LNCaP clone FGC (cell line): Measurements from ENCODE around the gene MAG.

ENCODE experiments used
- DNase-seq: peaks from one replicate; pipeline ENCODE4 v3.0.0-alpha.2; 2011; ENCODE audit warnings: low read depth
- H3K4me3 ChIP-seq: 2 replicates; pipeline ENCODE4 v1.5.1; 2011; ENCODE audit warnings: mild to moderate bottlenecking, low read depth, low read length, control low read depth
- TF ChIP-seq, protein P1 (sequence below): IDR thresholded peaks from 2 replicates; pipeline ENCODE4 v1.5.1; 2012; ENCODE audit warnings: mild to moderate bottlenecking; ENCODE audit not compliant: control insufficient read depth, insufficient read depth; ENCODE audit errors: extremely low read depth

Gene MAG

DNA sequence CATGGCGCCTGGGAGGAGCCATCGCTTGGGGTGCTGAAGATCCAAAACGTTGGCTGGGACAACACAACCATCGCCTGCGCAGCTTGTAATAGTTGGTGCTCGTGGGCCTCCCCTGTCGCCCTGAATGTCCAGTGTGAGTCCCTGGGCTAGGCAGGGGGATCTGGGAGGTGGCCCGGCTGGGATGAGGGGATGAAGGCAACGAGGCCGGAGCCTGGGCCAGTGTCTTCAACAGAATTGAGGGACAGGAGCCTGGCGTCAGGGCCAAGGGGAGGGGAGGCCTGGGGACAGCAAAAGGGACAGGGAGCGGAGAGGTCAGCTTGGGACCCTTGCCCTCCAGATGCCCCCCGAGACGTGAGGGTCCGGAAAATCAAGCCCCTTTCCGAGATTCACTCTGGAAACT, 49.0 kb downstream of the MAG start:
- DNase-seq = no peak
- H3K4me3 ChIP-seq = no peak overlapping the region
- TF ChIP-seq, protein P1, sequence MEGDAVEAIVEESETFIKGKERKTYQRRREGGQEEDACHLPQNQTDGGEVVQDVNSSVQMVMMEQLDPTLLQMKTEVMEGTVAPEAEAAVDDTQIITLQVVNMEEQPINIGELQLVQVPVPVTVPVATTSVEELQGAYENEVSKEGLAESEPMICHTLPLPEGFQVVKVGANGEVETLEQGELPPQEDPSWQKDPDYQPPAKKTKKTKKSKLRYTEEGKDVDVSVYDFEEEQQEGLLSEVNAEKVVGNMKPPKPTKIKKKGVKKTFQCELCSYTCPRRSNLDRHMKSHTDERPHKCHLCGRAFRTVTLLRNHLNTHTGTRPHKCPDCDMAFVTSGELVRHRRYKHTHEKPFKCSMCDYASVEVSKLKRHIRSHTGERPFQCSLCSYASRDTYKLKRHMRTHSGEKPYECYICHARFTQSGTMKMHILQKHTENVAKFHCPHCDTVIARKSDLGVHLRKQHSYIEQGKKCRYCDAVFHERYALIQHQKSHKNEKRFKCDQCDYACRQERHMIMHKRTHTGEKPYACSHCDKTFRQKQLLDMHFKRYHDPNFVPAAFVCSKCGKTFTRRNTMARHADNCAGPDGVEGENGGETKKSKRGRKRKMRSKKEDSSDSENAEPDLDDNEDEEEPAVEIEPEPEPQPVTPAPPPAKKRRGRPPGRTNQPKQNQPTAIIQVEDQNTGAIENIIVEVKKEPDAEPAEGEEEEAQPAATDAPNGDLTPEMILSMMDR = no peak

DNA sequence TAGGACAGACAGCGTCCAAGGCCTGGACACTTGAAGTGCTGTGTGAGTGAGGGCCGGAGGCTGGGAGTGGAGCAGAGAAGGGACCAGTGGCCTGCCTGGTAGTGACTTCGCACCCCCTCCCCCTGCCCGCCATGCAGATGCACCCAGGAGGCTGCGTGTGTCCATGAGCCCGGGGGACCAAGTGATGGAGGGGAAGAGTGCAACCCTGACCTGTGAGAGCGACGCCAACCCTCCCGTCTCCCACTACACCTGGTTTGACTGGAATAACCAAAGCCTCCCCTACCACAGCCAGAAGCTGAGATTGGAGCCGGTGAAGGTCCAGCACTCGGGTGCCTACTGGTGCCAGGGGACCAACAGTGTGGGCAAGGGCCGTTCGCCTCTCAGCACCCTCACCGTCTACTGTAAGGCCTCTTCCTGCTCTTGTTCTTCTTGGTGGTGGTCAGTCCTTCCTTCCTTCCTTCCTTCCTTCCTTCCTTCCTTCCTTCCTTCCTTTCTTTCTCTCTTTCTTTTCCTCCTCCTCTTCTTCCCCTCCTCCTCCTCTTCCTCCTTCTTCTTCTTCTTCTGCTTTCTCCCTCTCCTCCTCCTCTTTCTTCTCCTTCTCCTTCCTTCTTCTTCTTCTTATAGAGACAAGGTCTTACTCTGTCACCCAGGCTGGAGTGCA, 49.7 kb downstream of the MAG start:
- no peak for DNase-seq
- TF ChIP-seq, protein P1 = no peak
- no peak overlapping the region for H3K4me3 ChIP-seq

DNA sequence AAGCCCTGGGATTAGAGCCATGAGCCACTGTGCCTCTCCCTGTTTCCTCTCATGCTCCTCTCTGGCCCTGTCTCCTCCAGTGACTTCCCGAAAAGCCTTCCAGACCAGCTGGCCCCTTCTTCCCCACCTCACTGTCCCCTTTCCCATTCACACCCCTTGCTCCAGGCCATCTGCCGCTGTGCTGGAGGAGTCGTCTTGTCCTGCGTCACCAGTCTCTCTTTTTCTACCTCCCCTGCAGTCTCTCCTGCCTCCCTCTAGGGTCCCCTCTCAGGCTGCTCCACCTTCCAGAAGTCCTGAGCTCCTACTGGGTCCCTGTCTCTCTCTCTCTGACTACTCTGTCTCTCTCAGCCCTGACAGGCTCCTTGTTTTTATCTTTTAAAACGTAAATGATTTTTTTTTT, 50.5 kb downstream of the MAG start:
- TF ChIP-seq, protein P1 = no peak
- no peak overlapping the region for H3K4me3 ChIP-seq

DNA sequence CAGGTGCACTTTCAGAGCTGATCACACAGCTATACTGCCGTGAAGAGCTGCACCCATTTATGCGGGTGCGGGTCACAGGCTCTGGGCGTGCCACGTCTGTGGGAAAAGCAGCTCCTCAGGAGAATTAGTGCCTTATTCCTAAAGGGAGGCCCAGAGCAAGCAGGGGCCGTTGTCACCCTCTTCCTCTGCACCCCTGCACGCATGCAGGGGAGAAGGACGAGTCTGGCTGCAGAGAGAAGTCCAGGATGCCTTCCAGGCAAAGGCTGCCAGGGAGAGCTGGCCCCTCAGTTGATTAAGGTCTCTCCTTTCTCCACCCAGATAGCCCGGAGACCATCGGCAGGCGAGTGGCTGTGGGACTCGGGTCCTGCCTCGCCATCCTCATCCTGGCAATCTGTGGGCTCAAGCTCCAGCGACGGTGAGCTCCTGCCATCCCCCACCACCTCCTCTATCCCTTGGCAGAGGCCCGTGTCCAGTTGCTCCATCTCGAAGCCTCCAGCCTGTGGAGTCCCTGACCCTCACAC, 52.6 kb downstream of the MAG start:
- TF ChIP-seq, protein P1 = no peak
- no peak overlapping the region for H3K4me3 ChIP-seq
- no peak for DNase-seq

More for the DNA sequence above, 50.5 kb downstream of the MAG start:
- DNase-seq = no peak

DNA sequence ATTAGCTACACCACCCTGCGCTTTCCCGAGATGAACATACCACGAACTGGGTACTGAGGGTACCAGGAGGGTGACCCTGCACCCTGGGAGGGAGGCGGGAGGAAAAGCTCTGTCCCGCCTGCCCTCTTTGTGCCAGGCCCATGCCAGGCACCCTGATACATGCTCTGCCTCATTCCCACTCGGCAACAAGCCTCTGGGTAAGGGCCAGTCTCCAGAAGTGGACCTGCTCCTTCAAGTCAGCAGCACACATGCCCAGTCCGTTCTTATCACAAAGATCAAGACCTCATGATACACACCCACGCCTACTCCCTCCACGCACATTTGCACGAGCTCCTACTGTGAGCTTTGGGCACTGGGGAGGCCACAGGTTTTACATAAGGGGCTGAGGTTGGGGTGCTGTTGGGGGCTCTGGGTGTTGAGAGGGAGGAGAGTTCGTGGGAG, 53.7 kb downstream of the MAG start:
- DNase-seq = no peak
- TF ChIP-seq, protein P1 = no peak

DNA sequence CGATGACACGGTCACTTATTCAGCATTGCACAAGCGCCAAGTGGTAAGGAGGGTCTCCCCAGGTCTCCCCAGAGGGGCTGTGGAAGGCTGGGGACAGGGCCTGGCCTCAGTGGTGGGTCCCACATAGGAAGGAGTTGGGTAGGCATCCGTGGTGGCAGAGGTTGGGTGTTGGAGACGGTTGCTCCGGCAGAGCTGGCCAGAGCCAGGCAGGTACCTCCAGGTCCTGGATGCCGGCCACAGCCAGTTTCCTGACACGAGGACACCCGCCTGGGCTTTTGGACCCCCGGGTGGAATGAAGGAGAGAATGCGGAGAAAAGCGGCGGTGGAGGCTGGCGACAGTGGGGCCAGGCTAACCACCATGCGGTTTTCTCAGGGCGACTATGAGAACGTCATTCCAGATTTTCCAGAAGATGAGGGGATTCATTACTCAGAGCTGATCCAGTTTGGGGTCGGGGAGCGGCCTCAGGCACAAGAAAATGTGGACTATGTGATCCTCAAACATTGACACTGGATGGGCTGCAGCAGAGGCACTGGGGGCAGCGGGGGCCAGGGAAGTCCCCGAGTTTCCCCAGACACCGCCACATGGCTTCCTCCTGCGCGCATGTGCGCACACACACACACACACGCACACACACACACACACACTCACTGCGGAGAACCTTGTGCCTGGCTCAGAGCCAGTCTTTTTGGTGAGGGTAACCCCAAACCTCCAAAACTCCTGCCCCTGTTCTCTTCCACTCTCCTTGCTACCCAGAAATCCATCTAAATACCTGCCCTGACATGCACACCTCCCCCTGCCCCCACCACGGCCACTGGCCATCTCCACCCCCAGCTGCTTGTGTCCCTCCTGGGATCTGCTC, 54.5 kb downstream of the MAG start:
- TF ChIP-seq, protein P1 = no peak
- H3K4me3 ChIP-seq = no peak overlapping the region
- DNase-seq = no peak

More for the DNA sequence above, 53.7 kb downstream of the MAG start:
- H3K4me3 ChIP-seq = no peak overlapping the region
